Measurements from ENCODE around the gene LRRC56.

LRRC56 gene

GRCh38 chr11:578276-579035 lies 41.1 kb downstream of the LRRC56 start:
- DNase-seq (ENCODE audit: low read depth in 1 of 2, low spot score in 1 of 2): no peak
- Histone ChIP-seq H3K27me3 (ENCODE audit: insufficient read depth, poor library complexity, severe bottlenecking) (peaks cover 4% of the 10 kb centered on the region), H3K27ac (replicated peaks) (no peak overlapping the region), H3K4me3 (replicated peaks; ENCODE audit: insufficient read depth, low read length) (no peak overlapping the region)
- TF ChIP-seq, protein P1, sequence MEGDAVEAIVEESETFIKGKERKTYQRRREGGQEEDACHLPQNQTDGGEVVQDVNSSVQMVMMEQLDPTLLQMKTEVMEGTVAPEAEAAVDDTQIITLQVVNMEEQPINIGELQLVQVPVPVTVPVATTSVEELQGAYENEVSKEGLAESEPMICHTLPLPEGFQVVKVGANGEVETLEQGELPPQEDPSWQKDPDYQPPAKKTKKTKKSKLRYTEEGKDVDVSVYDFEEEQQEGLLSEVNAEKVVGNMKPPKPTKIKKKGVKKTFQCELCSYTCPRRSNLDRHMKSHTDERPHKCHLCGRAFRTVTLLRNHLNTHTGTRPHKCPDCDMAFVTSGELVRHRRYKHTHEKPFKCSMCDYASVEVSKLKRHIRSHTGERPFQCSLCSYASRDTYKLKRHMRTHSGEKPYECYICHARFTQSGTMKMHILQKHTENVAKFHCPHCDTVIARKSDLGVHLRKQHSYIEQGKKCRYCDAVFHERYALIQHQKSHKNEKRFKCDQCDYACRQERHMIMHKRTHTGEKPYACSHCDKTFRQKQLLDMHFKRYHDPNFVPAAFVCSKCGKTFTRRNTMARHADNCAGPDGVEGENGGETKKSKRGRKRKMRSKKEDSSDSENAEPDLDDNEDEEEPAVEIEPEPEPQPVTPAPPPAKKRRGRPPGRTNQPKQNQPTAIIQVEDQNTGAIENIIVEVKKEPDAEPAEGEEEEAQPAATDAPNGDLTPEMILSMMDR (IDR thresholded peaks at IDR 0.05; ENCODE audit: insufficient read depth, low read length): no peak
- TF ChIP-seq REST (IDR thresholded peaks at IDR 0.05; ENCODE audit: insufficient replicate concordance, low read depth): no peak
- TF ChIP-seq POLR2AphosphoS5 (IDR thresholded peaks at IDR 0.05; ENCODE audit: low read depth): no peak
- TF ChIP-seq GABPA (IDR thresholded peaks at IDR 0.05; ENCODE audit: low read depth): no peak
- TF ChIP-seq SPI1 (IDR thresholded peaks at IDR 0.05; ENCODE audit: borderline replicate concordance, low read depth): no peak

DNA sequence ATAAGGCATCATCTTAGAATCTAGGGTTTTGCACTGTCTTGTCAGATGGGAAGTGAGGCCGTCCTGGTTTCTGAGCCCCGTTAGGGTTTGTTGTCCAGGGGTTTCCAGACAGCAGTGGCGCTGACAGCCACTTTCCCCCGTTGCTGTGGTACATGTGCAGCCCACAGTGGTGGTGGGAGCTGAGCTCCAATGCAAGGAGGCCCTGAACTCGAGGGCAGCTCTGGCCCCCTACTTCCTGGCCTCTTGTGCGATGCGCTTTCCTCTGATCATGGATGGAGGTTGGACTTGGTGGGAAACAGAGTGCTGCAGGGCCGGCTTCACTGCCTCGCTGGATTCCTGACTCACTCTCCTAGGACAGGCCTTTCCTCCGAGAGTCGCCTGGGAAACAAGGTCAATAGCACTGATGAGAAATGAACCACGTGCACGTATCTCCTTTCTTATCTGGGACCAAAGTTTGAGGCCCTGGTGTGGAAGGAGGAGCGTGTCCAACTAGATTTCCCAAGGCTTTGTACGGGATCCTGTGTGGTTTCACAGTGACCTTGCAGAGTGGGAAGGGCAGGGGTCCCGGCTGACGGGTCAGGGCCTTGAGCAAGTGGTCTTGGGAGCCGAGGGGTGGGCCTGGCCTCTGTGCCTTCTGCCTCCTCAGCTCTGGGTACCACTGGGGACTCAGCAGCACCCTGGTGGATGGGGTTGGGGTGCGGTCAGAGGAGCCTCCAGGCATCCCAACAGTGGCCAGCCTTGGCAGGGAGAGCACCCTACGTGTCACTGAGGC lies 42.7 kb downstream of the LRRC56 start:
- H3K4me3 ChIP-seq (replicated peaks; ENCODE audit: insufficient read depth, low read length): no peak overlapping the region

More for the DNA sequence above, 42.7 kb downstream of the LRRC56 start:
- TF ChIP-seq POLR2AphosphoS5 (IDR thresholded peaks at IDR 0.05; ENCODE audit: low read depth) (no peak), REST (IDR thresholded peaks at IDR 0.05; ENCODE audit: insufficient replicate concordance, low read depth) (no peak), SPI1 (IDR thresholded peaks at IDR 0.05; ENCODE audit: borderline replicate concordance, low read depth) (no peak), GABPA (IDR thresholded peaks at IDR 0.05; ENCODE audit: low read depth) (no peak)
- TF ChIP-seq, protein P1 (IDR thresholded peaks at IDR 0.05; ENCODE audit: insufficient read depth, low read length): no peak
- Histone ChIP-seq H3K27ac (replicated peaks) (no peak overlapping the region), H3K27me3 (ENCODE audit: insufficient read depth, poor library complexity, severe bottlenecking) (peaks cover 2% of the 10 kb centered on the region)
- DNase-seq (ENCODE audit: low read depth in 1 of 2, low spot score in 1 of 2): no peak

All from HL-60 (cell line).